ENCODE data around the gene SDK2. TPM values are rescaled to one million over a fixed set of nuclear protein-coding genes. Genes with fewer than 3 reads are reported as not detected.

The SDK2 gene
- total and polyA plus RNA-seq, 9 of the 15 experiments (the other 6 are each of a cell fraction or from before 2014, with no cell fraction given), result 0.04 TPM; not detected in 8

DNA sequence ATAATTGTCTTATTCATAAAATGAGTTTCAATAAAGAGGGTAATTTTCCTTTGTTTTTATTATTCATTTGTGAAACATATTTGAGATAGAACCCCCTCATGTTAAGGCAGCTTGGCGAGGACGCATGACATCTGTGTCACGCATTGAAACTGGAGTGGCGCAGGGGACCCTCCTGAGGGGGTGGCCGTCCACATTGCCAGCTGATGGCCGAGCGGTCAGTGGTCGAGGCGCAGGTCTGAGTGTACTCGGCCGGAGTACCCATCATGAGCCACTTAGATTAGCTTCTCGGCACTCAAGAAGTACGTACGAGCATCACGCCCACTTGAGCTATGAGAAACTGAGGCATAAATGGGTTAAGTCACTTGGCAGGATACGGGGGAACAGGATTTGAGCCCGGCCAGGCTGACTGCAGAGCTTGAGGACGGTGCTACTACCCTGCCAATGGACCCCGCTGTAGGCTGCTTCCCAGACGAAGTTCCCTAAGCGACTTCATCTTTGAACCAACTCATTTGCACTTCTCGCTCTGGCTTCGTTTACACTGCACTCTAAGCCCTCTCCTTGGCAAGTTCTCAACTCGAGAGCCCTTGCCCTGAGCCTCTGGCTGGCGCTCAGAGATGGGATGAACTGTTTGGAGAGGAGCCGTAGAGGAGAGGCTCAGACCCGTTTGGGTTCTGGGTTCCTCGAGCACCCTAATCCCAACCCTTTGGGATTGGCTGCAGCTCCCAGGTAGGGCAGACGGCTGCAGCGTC lies 91.8 kb downstream of the SDK2 start (continued):
- TF ChIP-seq, protein P1, sequence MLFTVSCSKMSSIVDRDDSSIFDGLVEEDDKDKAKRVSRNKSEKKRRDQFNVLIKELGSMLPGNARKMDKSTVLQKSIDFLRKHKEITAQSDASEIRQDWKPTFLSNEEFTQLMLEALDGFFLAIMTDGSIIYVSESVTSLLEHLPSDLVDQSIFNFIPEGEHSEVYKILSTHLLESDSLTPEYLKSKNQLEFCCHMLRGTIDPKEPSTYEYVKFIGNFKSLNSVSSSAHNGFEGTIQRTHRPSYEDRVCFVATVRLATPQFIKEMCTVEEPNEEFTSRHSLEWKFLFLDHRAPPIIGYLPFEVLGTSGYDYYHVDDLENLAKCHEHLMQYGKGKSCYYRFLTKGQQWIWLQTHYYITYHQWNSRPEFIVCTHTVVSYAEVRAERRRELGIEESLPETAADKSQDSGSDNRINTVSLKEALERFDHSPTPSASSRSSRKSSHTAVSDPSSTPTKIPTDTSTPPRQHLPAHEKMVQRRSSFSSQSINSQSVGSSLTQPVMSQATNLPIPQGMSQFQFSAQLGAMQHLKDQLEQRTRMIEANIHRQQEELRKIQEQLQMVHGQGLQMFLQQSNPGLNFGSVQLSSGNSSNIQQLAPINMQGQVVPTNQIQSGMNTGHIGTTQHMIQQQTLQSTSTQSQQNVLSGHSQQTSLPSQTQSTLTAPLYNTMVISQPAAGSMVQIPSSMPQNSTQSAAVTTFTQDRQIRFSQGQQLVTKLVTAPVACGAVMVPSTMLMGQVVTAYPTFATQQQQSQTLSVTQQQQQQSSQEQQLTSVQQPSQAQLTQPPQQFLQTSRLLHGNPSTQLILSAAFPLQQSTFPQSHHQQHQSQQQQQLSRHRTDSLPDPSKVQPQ (CRISPR knock-in tag; IDR thresholded peaks at IDR 0.05; ENCODE audit: borderline replicate concordance), result no peak
- no peak for TF ChIP-seq POU5F1 (IDR thresholded peaks at IDR 0.05; ENCODE audit: borderline replicate concordance, low read depth, low read length, partially characterized antibody)
- TF ChIP-seq NR2C1 (IDR thresholded peaks at IDR 0.05), result no peak
- TF ChIP-seq NR2C1 (tag; IDR thresholded peaks at IDR 0.05), result no peak
- no peak for TF ChIP-seq L3MBTL2 (IDR thresholded peaks at IDR 0.05)
- TF ChIP-seq ZNF695 (CRISPR knock-in tag; IDR thresholded peaks at IDR 0.05), result no peak
- TF ChIP-seq, protein P2, sequence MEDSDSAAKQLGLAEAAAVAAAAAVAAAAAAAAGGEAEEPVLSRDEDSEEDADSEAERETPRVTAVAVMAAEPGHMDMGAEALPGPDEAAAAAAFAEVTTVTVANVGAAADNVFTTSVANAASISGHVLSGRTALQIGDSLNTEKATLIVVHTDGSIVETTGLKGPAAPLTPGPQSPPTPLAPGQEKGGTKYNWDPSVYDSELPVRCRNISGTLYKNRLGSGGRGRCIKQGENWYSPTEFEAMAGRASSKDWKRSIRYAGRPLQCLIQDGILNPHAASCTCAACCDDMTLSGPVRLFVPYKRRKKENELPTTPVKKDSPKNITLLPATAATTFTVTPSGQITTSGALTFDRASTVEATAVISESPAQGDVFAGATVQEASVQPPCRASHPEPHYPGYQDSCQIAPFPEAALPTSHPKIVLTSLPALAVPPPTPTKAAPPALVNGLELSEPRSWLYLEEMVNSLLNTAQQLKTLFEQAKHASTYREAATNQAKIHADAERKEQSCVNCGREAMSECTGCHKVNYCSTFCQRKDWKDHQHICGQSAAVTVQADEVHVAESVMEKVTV (CRISPR knock-in tag; IDR thresholded peaks at IDR 0.05), result no peak
- TF ChIP-seq, protein P3, sequence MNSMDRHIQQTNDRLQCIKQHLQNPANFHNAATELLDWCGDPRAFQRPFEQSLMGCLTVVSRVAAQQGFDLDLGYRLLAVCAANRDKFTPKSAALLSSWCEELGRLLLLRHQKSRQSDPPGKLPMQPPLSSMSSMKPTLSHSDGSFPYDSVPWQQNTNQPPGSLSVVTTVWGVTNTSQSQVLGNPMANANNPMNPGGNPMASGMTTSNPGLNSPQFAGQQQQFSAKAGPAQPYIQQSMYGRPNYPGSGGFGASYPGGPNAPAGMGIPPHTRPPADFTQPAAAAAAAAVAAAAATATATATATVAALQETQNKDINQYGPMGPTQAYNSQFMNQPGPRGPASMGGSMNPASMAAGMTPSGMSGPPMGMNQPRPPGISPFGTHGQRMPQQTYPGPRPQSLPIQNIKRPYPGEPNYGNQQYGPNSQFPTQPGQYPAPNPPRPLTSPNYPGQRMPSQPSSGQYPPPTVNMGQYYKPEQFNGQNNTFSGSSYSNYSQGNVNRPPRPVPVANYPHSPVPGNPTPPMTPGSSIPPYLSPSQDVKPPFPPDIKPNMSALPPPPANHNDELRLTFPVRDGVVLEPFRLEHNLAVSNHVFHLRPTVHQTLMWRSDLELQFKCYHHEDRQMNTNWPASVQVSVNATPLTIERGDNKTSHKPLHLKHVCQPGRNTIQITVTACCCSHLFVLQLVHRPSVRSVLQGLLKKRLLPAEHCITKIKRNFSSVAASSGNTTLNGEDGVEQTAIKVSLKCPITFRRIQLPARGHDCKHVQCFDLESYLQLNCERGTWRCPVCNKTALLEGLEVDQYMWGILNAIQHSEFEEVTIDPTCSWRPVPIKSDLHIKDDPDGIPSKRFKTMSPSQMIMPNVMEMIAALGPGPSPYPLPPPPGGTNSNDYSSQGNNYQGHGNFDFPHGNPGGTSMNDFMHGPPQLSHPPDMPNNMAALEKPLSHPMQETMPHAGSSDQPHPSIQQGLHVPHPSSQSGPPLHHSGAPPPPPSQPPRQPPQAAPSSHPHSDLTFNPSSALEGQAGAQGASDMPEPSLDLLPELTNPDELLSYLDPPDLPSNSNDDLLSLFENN (IDR thresholded peaks at IDR 0.05; ENCODE audit: low read depth in 2 of 2, low read length in 2 of 2), result no peak
- TF ChIP-seq, protein P4, sequence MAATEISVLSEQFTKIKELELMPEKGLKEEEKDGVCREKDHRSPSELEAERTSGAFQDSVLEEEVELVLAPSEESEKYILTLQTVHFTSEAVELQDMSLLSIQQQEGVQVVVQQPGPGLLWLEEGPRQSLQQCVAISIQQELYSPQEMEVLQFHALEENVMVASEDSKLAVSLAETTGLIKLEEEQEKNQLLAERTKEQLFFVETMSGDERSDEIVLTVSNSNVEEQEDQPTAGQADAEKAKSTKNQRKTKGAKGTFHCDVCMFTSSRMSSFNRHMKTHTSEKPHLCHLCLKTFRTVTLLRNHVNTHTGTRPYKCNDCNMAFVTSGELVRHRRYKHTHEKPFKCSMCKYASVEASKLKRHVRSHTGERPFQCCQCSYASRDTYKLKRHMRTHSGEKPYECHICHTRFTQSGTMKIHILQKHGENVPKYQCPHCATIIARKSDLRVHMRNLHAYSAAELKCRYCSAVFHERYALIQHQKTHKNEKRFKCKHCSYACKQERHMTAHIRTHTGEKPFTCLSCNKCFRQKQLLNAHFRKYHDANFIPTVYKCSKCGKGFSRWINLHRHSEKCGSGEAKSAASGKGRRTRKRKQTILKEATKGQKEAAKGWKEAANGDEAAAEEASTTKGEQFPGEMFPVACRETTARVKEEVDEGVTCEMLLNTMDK (IDR thresholded peaks at IDR 0.05; ENCODE audit: borderline replicate concordance, insufficient read depth, low read depth, low read length, poor library complexity, severe bottlenecking), result no peak
- TF ChIP-seq DIDO1 (tag; IDR thresholded peaks at IDR 0.05; ENCODE audit: low read depth), result no peak

Measured in K562 (cell line).